ENCODE measurements around the gene CENPV.
A peak's percentile ranks its signal among the peaks of the same experiment; 100 is the strongest.

CENPV gene

GRCh38 chr17:16304830-16305229 lies 48.4 kb downstream of the CENPV start:
- H3K79me2 ChIP-seq (ENCODE audit: insufficient read depth, low read length): no peaks in the 10 kb centered on the region
- DNase-seq (peak; percentile 27), ATAC-seq (ENCODE audit: insufficient read depth, low read depth) (peak; percentile 79)
- H2AFZ ChIP-seq (ENCODE audit: low read depth, low read length): no peak overlapping the region
- no peak overlapping the region for H3K4me2 ChIP-seq (ENCODE audit: insufficient read depth, low read length)
- no peak overlapping the region for H3K9ac ChIP-seq (ENCODE audit: low read depth, low read length)
- no peaks in the 10 kb centered on the region for H3K4me1 ChIP-seq (ENCODE audit: insufficient read depth, low read length)
- no peak for TF ChIP-seq EZH2 (IDR thresholded peaks at IDR 0.05; ENCODE audit: borderline replicate concordance, low read depth, low read length, severe bottlenecking)
- TF ChIP-seq CTCF (IDR thresholded peaks at IDR 0.05; ENCODE audit: borderline replicate concordance, extremely low read depth, low read length, poor library complexity, severe bottlenecking): peak; percentile 71
- H3K27ac ChIP-seq (ENCODE audit: low read length): no peak overlapping the region
- H4K20me1 ChIP-seq (ENCODE audit: insufficient read depth, low read length): no peaks in the 10 kb centered on the region
- H3K36me3 ChIP-seq (ENCODE audit: insufficient read depth, low read length): peaks cover 9% of the 10 kb centered on the region; the same call in 1 of the 2 replicates
- no peaks in the 10 kb centered on the region for H3K27me3 ChIP-seq (ENCODE audit: insufficient read depth, low read length, poor library complexity)
- no peaks in the 10 kb centered on the region for H3K9me3 ChIP-seq (ENCODE audit: insufficient read depth, low read length, severe bottlenecking)
- no peak overlapping the region for H3K4me3 ChIP-seq (ENCODE audit: low read depth in 1 of 2, low read length in 2 of 2)

DNA sequence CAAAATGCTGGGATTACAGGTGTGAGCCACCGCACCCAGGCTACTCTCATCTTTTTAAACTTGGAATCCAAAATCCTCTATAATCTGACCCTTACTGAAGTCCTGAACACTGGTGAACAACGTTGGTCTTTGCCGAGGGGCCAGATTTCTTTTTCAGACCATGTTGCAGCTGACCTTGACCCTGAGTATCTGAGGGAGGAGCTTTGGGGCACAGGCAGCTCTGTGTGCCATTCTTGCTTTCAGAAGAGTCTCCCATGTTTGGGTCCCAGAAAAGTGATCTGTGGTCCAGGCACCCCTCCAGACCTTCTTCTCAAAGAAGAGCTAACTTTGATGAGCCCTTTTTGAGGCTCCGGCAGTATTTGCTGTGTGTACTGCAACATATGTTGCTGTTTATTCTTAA lies 50.4 kb downstream of the CENPV start:
- Histone ChIP-seq H2AFZ (ENCODE audit: low read depth, low read length) (no peak overlapping the region), H3K9me3 (ENCODE audit: insufficient read depth, low read length, severe bottlenecking) (no peaks in the 10 kb centered on the region), H4K20me1 (ENCODE audit: insufficient read depth, low read length) (no peaks in the 10 kb centered on the region), H3K27ac (ENCODE audit: low read length) (no peak overlapping the region), H3K79me2 (ENCODE audit: insufficient read depth, low read length) (no peaks in the 10 kb centered on the region), H3K27me3 (ENCODE audit: insufficient read depth, low read length, poor library complexity) (no peaks in the 10 kb centered on the region), H3K9ac (ENCODE audit: low read depth, low read length) (no peak overlapping the region), H3K36me3 (ENCODE audit: insufficient read depth, low read length) (peaks cover 9% of the 10 kb centered on the region; the same call in 1 of the 2 replicates), H3K4me3 (ENCODE audit: low read depth in 1 of 2, low read length in 2 of 2) (no peak overlapping the region), H3K4me1 (ENCODE audit: insufficient read depth, low read length) (no peaks in the 10 kb centered on the region), H3K4me2 (ENCODE audit: insufficient read depth, low read length) (no peak overlapping the region)
- no peak for ATAC-seq (ENCODE audit: insufficient read depth, low read depth)
- TF ChIP-seq EZH2 (IDR thresholded peaks at IDR 0.05; ENCODE audit: borderline replicate concordance, low read depth, low read length, severe bottlenecking) (no peak), CTCF (IDR thresholded peaks at IDR 0.05; ENCODE audit: borderline replicate concordance, extremely low read depth, low read length, poor library complexity, severe bottlenecking) (no peak)
- DNase-seq: no peak

DNA sequence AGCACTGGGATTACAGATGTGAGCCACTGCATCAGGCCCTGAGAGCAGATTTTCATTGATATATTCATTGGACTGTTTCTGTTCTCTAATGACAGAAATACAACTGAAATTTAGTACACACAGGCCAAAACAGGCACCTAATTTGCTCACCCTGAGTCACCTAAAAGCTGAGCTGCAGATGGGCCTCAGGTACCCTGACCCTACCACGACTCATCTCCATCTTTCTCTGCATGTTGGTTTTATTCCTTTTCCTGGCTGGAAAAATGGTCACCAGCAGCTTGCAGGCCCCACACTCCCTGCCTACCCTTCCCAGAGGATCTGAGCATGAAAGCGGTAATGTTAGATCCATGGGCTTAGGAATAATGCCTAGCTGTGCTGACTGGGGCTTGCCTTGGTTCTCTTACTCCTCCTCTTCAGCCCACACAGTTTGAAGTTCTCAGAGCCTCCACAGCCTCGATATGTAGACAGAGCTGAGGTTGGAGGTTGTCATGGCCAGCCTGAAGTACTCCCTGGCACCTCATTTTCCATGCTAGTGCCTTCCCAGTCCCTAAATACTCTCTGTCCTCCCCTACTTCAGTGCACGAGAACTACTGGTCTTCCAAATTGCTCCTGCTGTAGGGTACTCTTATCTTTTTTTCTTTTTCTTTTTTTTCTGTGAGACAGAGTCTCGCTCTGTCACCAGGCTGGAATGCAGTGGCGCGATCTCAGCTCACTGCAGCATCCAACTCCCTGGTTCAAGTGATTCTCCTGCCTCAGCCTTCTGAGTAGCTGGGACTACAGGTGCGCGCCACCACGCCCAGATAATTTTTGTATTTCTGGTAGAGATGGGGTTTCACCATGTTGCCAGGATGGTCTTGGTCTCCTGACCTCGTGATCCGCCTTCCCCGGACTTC lies 51.1 kb downstream of the CENPV start:
- Histone ChIP-seq H3K9me3 (ENCODE audit: insufficient read depth, low read length, severe bottlenecking) (no peaks in the 10 kb centered on the region), H3K4me3 (ENCODE audit: low read depth in 1 of 2, low read length in 2 of 2) (no peak overlapping the region), H3K27me3 (ENCODE audit: insufficient read depth, low read length, poor library complexity) (no peaks in the 10 kb centered on the region), H3K27ac (ENCODE audit: low read length) (no peak overlapping the region), H4K20me1 (ENCODE audit: insufficient read depth, low read length) (no peaks in the 10 kb centered on the region), H3K9ac (ENCODE audit: low read depth, low read length) (no peak overlapping the region), H3K79me2 (ENCODE audit: insufficient read depth, low read length) (no peaks in the 10 kb centered on the region), H3K4me2 (ENCODE audit: insufficient read depth, low read length) (no peak overlapping the region), H2AFZ (ENCODE audit: low read depth, low read length) (no peak overlapping the region), H3K36me3 (ENCODE audit: insufficient read depth, low read length) (peaks cover 5% of the 10 kb centered on the region; the same call in 1 of the 2 replicates), H3K4me1 (ENCODE audit: insufficient read depth, low read length) (no peaks in the 10 kb centered on the region)
- TF ChIP-seq EZH2 (IDR thresholded peaks at IDR 0.05; ENCODE audit: borderline replicate concordance, low read depth, low read length, severe bottlenecking): no peak
- no peak for TF ChIP-seq CTCF (IDR thresholded peaks at IDR 0.05; ENCODE audit: borderline replicate concordance, extremely low read depth, low read length, poor library complexity, severe bottlenecking)
- DNase-seq (no peak), ATAC-seq (ENCODE audit: insufficient read depth, low read depth) (no peak)
